ENCODE measurements around the gene PAXIP1. TPM values are rescaled to one million over a fixed set of nuclear protein-coding genes. Genes with fewer than 3 reads are reported as not detected.
A peak's percentile ranks its signal among the peaks of the same experiment; 100 is the strongest.

PAXIP1 gene
- total RNA-seq, 2 donors from 2014 or later, result 4.4 to 8.6 TPM

GRCh38 chr7:154914308-154914995, 88.5 kb downstream of the PAXIP1 start:
- H3K9me3 ChIP-seq, result peaks cover 0 to 6% (median 0%) of the 10 kb centered on the region in 3 donors
- DNase-seq (no peak), ATAC-seq (no peak)
- peaks cover 13% of the 10 kb centered on the region for H3K4me1 ChIP-seq
- H3K4me3 ChIP-seq, result no peak overlapping the region
- no peaks in the 10 kb centered on the region for H3K27me3 ChIP-seq
- 59 to 86% methylated on average over 21 to 36 of the region's 36 CpGs for WGBS, 2 donors
- intact Hi-C loops (cut with DNase I), result loop anchor here (10.0 kb wide), 2 partner anchors 270 to 430 kb away; no protein-coding TSS in a partner anchor
- TF ChIP-seq POLR2A (IDR thresholded peaks at IDR 0.05), result no peak
- TF ChIP-seq CTCF (IDR thresholded peaks at IDR 0.05), result no peak
- H3K27ac ChIP-seq, result no peak overlapping the region
- H3K36me3 ChIP-seq (replicated peaks in 1 of 2; ENCODE audit: insufficient read depth in 1 of 2, low read depth in 2 of 2), result no peaks in the 10 kb centered on the region

- Histone ChIP-seq H3K36me3 (replicated peaks in 1 of 2; ENCODE audit: insufficient read depth in 1 of 2, low read depth in 2 of 2) (no peaks in the 10 kb centered on the region), H3K27ac (no peak overlapping the region), H3K27me3 (no peaks in the 10 kb centered on the region), H3K4me3 (no peak overlapping the region), H3K4me1 (peaks cover 7% of the 10 kb centered on the region), H3K9me3 (peaks cover 0 to 6% (median 0%) of the 10 kb centered on the region in 3 donors)
- DNase-seq (peak; percentile 90 to 96 (median 92)), ATAC-seq (peak; percentile 95)
- WGBS, 2 donors, result 0 to 18% methylated on average over 4 to 43 of the region's 43 CpGs
- TF ChIP-seq CTCF (IDR thresholded peaks at IDR 0.05) (peak; percentile 78 to 93 (median 90)), POLR2A (IDR thresholded peaks at IDR 0.05) (no peak)
- intact Hi-C loops (cut with DNase I), result loop anchor here (10.0 kb wide), 2 partner anchors 271 to 431 kb away; no protein-coding TSS in a partner anchor
Measured at GRCh38 chr7:154913638-154914307, 89.2 kb downstream of the PAXIP1 start.

DNA sequence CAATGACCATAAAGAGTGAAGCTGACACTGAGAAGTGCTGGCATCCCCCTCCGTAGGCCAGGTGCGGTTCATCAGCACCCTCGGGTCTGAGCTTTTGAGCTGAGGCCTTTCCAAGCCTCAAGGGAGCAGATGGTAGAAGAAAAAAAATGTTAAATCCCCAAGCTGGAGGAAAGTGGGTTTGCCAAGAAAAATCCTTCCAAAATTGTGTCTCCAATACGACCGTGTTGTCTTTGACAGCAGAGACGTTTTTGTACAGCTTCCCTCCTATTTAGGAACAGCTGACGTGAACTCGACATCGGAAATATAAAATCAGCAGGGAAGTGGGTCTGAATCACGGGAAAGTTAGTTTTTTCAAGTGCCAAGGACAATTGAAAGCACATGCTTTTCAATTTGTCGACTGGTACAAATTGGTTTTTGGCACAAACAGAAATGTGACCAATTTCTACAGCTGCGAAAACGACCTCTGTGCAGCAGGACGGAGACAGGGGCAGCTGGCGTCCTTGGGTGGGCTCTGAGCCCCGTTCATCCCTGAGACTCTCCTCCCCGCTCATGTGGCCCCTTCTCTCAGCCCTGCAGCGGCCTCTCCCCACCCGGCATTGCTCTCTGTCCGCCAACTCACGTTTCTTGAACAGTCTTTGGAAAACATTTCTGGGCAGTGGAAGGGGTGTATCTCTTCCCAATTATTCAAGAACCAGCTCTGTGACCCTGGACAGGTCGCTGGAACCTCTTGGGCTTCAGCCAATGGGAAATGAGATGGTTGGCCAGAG, 89.9 kb downstream of the PAXIP1 start:
- intact Hi-C loops (cut with DNase I), result loop anchor here (10.0 kb wide), 2 partner anchors 272 to 432 kb away; no protein-coding TSS in a partner anchor
- Histone ChIP-seq H3K27ac (no peak overlapping the region), H3K4me1 (peaks cover 7% of the 10 kb centered on the region), H3K27me3 (no peaks in the 10 kb centered on the region), H3K36me3 (replicated peaks in 1 of 2; ENCODE audit: insufficient read depth in 1 of 2, low read depth in 2 of 2) (no peaks in the 10 kb centered on the region), H3K4me3 (no peak overlapping the region), H3K9me3 (peaks cover 0 to 6% (median 0%) of the 10 kb centered on the region in 3 donors)
- ATAC-seq, result no peak
- DNase-seq, result no peak
- no peak for TF ChIP-seq CTCF (IDR thresholded peaks at IDR 0.05)
- TF ChIP-seq POLR2A (IDR thresholded peaks at IDR 0.05), result no peak
- 68 to 71% methylated on average over 22 of the region's 22 CpGs for WGBS, 2 donors

GRCh38 chr7:154911862-154912455, 91.0 kb downstream of the PAXIP1 start:
- WGBS, 2 donors, result 78 to 79% methylated on average over 6 of the region's 6 CpGs
- Histone ChIP-seq H3K4me3 (no peak overlapping the region), H3K9me3 (peaks cover 0 to 6% (median 0%) of the 10 kb centered on the region in 3 donors), H3K27ac (no peak overlapping the region), H3K4me1 (peaks cover 7% of the 10 kb centered on the region), H3K36me3 (replicated peaks in 1 of 2; ENCODE audit: insufficient read depth in 1 of 2, low read depth in 2 of 2) (no peaks in the 10 kb centered on the region), H3K27me3 (no peaks in the 10 kb centered on the region)
- TF ChIP-seq POLR2A (IDR thresholded peaks at IDR 0.05) (no peak), CTCF (IDR thresholded peaks at IDR 0.05) (no peak)
- intact Hi-C loops (cut with DNase I), result loop anchor here (10.0 kb wide), 2 partner anchors 273 to 433 kb away; no protein-coding TSS in a partner anchor
- no peak for DNase-seq
- no peak for ATAC-seq
